GM06990 (cell line): ENCODE measurements around the gene THRA.

ENCODE experiments used
- DNase-seq: peaks from one replicate; pipeline ENCODE4 v3.0.0-alpha.2; 2011; ENCODE audit not compliant: insufficient read length; ENCODE audit errors: extremely low read depth
- H3K27me3 ChIP-seq: replicated peaks from 2 replicates; pipeline ENCODE4 v1.6.0; 2011; ENCODE audit warnings: low read length; ENCODE audit not compliant: control insufficient read depth, insufficient read depth
- H3K36me3 ChIP-seq: 2 replicates; pipeline ENCODE4 v1.5.1; 2011; ENCODE audit warnings: low read length; ENCODE audit not compliant: control insufficient read depth, insufficient read depth
- H3K4me3 ChIP-seq: replicated peaks from 2 replicates; pipeline ENCODE4 v1.5.1; 2011; ENCODE audit warnings: low read depth, mild to moderate bottlenecking, control low read depth, low read length
- TF ChIP-seq, protein P1 (sequence below): IDR thresholded peaks from 2 replicates; pipeline ENCODE4 v1.5.1; 2011; ENCODE audit warnings: low read length, control low read depth, mild to moderate bottlenecking, inconsistent platforms; ENCODE audit not compliant: insufficient read depth, poor library complexity, severe bottlenecking

THRA gene

DNA sequence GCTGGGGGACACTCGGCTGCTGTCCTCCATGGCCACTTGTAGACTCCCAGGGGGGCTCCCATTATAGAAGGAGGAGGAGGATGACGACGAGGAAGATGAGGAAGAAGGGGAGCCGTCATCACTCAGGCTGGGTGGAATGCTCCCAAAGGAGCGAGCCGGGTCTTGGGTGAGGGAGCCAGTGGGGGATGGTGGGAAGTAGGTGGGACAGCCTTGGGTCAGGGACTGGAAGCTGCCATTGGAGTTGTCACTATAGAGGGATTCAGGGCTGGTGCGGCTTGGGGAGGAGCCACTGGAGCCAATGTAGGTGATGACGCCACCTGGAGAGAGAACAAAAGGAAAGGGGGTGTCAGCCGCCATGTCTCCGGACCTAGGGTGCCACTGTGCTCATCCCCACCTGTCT lies 34.3 kb downstream of the THRA start:
- Histone ChIP-seq H3K27me3 (no peaks in the 10 kb centered on the region), H3K4me3 (peak overlapping the region; percentile 69), H3K36me3 (peaks cover 4% of the 10 kb centered on the region)
- DNase-seq = no peak
- TF ChIP-seq, protein P1, sequence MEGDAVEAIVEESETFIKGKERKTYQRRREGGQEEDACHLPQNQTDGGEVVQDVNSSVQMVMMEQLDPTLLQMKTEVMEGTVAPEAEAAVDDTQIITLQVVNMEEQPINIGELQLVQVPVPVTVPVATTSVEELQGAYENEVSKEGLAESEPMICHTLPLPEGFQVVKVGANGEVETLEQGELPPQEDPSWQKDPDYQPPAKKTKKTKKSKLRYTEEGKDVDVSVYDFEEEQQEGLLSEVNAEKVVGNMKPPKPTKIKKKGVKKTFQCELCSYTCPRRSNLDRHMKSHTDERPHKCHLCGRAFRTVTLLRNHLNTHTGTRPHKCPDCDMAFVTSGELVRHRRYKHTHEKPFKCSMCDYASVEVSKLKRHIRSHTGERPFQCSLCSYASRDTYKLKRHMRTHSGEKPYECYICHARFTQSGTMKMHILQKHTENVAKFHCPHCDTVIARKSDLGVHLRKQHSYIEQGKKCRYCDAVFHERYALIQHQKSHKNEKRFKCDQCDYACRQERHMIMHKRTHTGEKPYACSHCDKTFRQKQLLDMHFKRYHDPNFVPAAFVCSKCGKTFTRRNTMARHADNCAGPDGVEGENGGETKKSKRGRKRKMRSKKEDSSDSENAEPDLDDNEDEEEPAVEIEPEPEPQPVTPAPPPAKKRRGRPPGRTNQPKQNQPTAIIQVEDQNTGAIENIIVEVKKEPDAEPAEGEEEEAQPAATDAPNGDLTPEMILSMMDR = no peak

DNA sequence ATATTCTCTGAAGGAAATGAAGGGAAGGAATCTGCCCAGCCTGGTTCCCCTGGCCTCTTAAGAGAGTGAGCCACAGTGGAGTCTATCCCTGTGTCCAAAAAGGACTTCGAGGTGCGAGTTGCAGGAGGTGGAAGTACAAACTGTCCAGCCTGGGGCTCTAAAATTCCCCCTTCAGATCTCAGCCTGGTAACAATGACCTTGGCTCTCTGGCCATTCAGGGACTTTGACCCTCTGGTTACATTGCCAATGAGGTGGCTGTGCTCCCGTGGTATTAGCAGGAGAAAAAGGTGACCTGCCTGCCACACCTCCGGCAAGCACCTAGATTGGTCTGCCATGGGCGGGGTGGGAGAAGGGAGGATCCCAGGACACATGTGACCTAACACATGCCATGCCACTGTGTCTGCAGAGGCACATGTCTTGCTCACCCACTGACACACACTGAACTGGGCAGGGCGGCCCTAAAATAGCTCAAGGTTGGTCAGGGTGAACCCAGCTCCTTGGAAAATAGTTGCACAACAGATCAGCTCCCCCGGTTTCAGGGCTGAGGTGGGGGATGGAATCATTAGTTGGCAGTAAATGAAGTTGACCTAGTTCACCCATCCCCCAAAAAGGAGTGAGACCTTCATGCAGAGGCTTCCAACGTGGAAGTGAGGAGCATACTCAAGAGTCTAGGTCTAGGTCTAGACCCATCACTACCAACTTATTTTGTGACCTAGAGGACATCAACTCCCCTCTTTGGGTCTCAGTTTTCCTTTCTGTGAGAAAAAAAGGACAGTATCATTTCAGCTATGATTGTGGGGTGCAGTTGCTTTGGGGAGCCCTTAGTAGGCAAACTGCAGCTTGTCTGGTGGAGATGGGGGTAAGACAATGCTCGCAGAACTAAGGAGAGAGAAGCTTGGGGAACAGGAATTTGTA lies 35.4 kb downstream of the THRA start:
- TF ChIP-seq, protein P1 = no peak
- H3K36me3 ChIP-seq = peaks cover 3% of the 10 kb centered on the region
- DNase-seq = no peak
- no peaks in the 10 kb centered on the region for H3K27me3 ChIP-seq
- peak overlapping the region; percentile 3 for H3K4me3 ChIP-seq

DNA sequence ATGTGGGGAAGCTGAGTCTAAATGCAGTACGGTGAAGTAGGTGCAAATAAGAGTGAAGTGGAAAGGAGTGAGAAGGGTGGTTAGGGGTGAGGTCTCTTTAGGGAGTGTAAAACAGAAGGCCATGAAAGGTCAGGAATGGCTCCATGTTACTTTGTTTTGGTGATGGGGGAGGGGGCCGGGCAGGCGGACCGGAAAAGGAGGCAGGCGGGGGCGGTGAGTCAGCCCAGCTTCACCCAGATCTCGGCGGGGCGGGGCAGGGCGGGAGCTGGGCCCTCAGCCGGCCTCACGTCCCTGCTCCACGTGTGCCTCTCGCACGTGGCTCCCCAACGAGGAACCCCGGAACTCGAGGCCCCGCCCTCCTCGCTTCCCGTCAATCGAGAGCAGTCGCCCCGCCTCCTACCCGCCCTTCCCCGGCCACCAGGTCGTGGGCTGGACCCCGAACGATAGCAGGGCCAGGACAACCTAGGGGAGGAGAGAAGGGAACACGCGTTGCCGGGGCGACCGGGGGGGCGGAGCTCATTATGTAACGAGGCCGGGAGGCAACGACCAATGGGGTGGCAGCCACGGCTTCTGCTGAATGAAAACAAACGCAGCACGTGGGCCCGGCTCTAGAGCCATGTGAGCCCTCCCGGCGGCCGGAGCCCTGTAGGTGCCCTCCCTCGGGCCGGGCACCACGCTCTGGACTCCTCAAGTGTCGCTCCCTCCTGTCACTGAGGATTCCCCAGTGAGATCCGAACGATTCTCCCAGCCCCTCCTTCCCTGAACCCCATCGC lies 36.3 kb downstream of the THRA start:
- DNase-seq = peak; percentile 99
- no peaks in the 10 kb centered on the region for H3K27me3 ChIP-seq
- TF ChIP-seq, protein P1 = no peak
- peak overlapping the region; percentile 67 for H3K4me3 ChIP-seq
- H3K36me3 ChIP-seq = no peaks in the 10 kb centered on the region

DNA sequence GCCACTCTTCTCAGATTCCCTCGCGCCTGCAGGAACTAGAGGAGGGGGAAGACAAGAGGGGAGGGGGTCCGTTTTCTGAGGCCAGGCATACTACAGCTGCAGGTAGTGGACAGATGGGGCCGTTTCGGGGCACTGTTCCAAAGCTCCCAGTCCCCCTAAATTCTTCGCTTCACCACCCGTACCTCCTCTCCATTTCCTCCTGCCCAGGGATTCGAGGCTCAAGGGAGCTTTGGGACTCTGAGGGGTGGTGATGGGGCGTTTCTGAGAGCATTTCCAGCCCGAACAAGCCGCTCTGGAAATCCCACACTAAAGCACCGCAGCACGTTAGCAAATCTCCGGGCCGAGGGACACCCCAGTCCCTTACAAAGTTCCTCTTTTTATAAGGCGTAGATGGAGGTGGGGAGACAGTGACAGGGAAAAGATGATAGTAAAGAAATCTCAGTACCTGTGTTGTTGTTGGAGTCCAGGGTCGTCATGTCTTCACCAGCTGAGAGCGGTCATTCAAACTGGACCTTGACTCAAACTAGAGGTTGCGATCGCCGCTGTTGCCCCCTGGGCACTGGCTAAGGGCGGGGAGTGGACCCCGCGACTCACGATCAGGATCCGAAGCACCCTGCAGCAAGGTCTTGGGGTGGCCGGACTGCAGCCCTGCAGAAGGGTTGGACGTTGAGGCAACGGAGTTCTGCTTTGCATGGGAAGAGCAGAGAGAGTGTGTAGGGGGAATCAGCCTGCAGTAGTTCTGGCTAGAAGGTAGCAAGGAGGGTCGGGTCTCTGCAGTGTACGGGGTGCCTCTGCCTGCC lies 37.1 kb downstream of the THRA start:
- Histone ChIP-seq H3K27me3 (no peaks in the 10 kb centered on the region), H3K4me3 (peak overlapping the region; percentile 67), H3K36me3 (no peaks in the 10 kb centered on the region)
- TF ChIP-seq, protein P1 = no peak
- no peak for DNase-seq

DNA sequence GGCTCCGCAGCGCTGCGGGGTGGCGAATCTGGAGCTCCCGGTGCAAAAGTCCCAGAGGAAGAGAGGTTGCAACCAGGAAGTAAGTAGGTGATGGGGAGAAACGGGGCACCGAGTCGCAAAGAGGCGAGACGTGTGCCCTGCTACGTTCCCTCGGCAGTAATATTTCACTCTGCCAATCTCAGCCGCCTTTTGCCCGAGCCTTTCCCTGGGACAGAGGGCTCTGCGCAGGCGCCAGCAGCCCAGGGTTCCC lies 37.6 kb downstream of the THRA start, which contains the start of gene NR1D1:
Gene NR1D1 (minus strand): TSS at position 171 of the 250 bp plus-strand sequence. CDS start 495 bp downstream, outside the sequence.
- no peaks in the 10 kb centered on the region for H3K27me3 ChIP-seq

More for the DNA sequence above, 37.6 kb downstream of the THRA start, which contains the start of gene NR1D1:
- TF ChIP-seq, protein P1 = no peak
- Histone ChIP-seq H3K4me3 (peak within 1 kb of the TSS; percentile 67), H3K36me3 (no peaks in the 10 kb centered on the region)
- no peak for DNase-seq
